SJSA1 (cell line): Measurements from ENCODE around the gene EFHC2. TPM values are rescaled to one million over a fixed set of nuclear protein-coding genes. Genes with fewer than 3 reads are reported as not detected.

Experiments used
- DNase-seq, 2 experiments: peaks; one replicate each; pipeline ENCODE4 v3.0.0-alpha.2; 2015 to 2020; ENCODE audit warnings: low spot score in 2 of 2, low read depth in 1 of 2
- H3K27ac ChIP-seq: fragments of 250-450 bp; sonication (Bioruptor Pico); 2 replicates; pipeline ENCODE4 v1.5.1; 2020; ENCODE audit warnings: mild to moderate bottlenecking, moderate library complexity
- H3K27me3 ChIP-seq: fragments of 250-450 bp; sonication (Bioruptor Pico); replicated peaks from 2 replicates; pipeline ENCODE4 v1.5.1; 2020; ENCODE audit warnings: mild to moderate bottlenecking, moderate library complexity
- H3K36me3 ChIP-seq: fragments of 250-450 bp; sonication (Bioruptor Pico); 2 replicates; pipeline ENCODE4 v1.5.1; 2020; ENCODE audit warnings: mild to moderate bottlenecking
- H3K4me1 ChIP-seq: fragments of 250-450 bp; sonication (Bioruptor Pico); replicated peaks from 2 replicates; pipeline ENCODE4 v1.6.1; 2021; ENCODE audit warnings: mild to moderate bottlenecking
- H3K4me3 ChIP-seq: fragments of 250-450 bp; sonication (Bioruptor Pico); 2 replicates; pipeline ENCODE4 v1.5.1; 2020; ENCODE audit warnings: mild to moderate bottlenecking
- H3K9me3 ChIP-seq: fragments of 250-450 bp; sonication (Bioruptor Pico); replicated peaks from 2 replicates; pipeline ENCODE4 v1.5.1; 2020; ENCODE audit warnings: mild to moderate bottlenecking
- total RNA-seq: library from RNA; depleted of rRNA; stranded (reverse); fragments of >200 nt; shearing (Covaris generic); gene quantifications from 2 replicates; pipeline ENCODE4 v1.2.3, GENCODE V29; 2014; rRNA removed

EFHC2 gene
- total RNA-seq, 1 experiment from 2014 or later = not detected

DNA sequence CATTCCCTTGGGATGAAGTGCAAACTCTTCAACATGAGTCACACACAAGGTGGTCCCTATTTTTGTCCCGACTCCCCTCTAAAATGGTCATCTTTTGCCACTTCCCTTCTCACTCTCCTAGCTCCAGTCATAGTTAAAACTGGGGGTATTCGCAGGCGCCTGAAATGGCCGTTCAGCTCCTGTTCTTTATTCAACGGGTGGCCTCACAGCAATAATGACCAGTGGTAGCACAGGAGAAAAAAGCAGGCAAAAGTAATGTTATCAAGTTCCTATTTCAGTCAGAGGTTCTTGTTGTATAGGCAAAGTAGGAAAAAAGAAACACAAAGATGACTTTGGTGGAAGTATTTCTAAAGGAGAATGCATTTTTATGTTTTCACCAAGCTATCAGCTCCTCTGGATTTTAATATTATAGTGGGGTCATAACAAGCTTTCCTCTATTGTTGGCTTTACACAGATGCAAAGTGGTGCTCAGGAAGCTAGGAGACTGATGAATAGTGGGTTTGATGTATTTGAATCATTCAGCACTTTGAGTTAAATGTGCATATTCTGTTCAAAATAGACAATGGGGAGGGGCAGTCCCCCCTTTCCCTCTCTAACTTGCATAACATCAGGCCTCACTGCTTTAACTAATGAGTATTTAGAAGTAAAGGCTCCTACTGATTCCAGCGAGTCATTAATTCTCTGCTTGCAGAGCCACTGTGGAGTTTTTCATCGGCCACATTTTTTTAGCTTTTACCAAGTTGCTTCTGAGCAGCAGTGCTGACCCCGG, 199.1 kb downstream of the EFHC2 start:
- no peak overlapping the region for H3K27ac ChIP-seq
- no peak overlapping the region for H3K4me3 ChIP-seq
- no peaks in the 10 kb centered on the region for H3K27me3 ChIP-seq
- H3K9me3 ChIP-seq = no peaks in the 10 kb centered on the region
- H3K4me1 ChIP-seq = no peaks in the 10 kb centered on the region
- no peaks in the 10 kb centered on the region for H3K36me3 ChIP-seq
- no peak for DNase-seq

DNA sequence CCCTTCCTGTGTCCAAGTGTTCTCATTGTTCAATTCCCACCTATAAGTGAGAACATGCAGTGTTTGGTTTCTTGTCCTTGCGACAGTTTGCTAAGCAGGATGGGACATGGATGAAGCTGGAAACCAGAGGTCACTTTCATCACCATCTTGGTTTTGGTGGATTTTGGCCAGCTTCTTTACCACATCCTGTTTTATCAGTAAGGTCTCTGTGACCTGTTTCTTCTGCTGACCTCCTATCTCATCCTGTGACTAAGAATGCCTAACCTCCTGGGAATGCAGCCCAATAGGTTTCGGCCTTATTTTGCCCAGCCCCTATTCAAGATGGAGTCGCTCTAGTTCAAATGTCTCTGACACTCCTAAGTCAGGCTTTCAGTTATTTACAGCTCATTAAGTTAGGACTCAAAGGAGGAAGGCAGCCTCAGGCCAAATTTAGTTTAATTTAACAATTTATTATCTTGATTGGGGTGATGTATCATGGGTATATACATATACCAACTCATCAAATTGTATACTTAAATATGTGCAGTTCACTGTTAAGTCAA, 200.3 kb downstream of the EFHC2 start:
- no peaks in the 10 kb centered on the region for H3K4me1 ChIP-seq
- no peak overlapping the region for H3K4me3 ChIP-seq
- no peaks in the 10 kb centered on the region for H3K27me3 ChIP-seq
- no peaks in the 10 kb centered on the region for H3K9me3 ChIP-seq
- no peak for DNase-seq
- no peak overlapping the region for H3K27ac ChIP-seq
- H3K36me3 ChIP-seq = no peaks in the 10 kb centered on the region

DNA sequence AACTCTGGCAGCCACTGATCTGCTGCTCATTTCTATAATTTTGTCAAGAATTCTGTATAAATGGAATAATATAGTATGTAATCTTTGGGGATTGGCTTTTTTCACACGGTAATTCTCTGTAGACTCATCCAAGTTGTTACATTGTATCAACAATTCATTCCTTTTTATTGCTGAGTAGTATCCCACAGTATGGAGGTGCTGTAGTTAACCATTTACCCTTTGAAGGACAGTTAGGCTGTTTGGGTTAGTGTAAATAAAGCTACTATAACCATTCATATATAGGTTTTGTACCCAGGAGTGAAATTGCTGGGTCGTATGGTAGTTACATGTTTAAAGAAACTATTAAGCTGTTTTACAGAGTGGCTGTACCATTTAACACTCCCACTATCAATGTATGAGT, 213.3 kb downstream of the EFHC2 start:
- no peak for DNase-seq
- Histone ChIP-seq H3K36me3 (no peaks in the 10 kb centered on the region), H3K4me1 (no peaks in the 10 kb centered on the region), H3K9me3 (no peaks in the 10 kb centered on the region), H3K27me3 (no peaks in the 10 kb centered on the region), H3K27ac (no peak overlapping the region), H3K4me3 (no peak overlapping the region)

- Histone ChIP-seq H3K27me3 (no peaks in the 10 kb centered on the region), H3K4me3 (no peak overlapping the region), H3K36me3 (no peaks in the 10 kb centered on the region), H3K4me1 (no peaks in the 10 kb centered on the region), H3K27ac (no peak overlapping the region), H3K9me3 (no peaks in the 10 kb centered on the region)
- DNase-seq = no peak
These were observed 230.1 kb downstream of the EFHC2 start for GRCh38 chrX:44113337-44113736.

DNA sequence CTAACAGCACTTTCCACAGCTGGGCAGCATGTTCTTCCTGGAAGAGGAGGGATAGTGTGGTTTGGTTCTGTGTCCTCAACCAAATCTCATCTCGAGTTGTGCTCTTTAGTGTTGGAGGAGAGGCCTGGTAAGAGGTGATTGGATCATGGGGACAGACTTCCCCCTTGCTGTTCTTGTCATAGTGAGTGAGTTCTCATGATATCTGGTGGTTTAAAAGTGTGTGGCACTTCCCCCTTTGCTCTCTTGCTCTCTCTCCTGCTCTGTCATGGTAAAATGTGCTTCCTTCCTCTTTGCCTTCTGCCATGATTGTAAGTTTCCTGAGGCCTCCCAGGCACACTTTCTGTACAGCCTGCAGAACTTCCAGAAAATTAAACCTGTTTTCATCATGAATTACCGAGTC, 236.6 kb downstream of the EFHC2 start:
- no peaks in the 10 kb centered on the region for H3K9me3 ChIP-seq
- DNase-seq = no peak
- no peaks in the 10 kb centered on the region for H3K4me1 ChIP-seq
- H3K27ac ChIP-seq = no peak overlapping the region
- no peak overlapping the region for H3K4me3 ChIP-seq
- no peaks in the 10 kb centered on the region for H3K36me3 ChIP-seq
- H3K27me3 ChIP-seq = no peaks in the 10 kb centered on the region

GRCh38 chrX:44105228-44105913, 238.1 kb downstream of the EFHC2 start:
- H3K27ac ChIP-seq = no peak overlapping the region
- no peaks in the 10 kb centered on the region for H3K9me3 ChIP-seq
- no peaks in the 10 kb centered on the region for H3K4me1 ChIP-seq
- H3K27me3 ChIP-seq = no peaks in the 10 kb centered on the region
- DNase-seq = no peak
- H3K36me3 ChIP-seq = no peaks in the 10 kb centered on the region
- H3K4me3 ChIP-seq = no peak overlapping the region

DNA sequence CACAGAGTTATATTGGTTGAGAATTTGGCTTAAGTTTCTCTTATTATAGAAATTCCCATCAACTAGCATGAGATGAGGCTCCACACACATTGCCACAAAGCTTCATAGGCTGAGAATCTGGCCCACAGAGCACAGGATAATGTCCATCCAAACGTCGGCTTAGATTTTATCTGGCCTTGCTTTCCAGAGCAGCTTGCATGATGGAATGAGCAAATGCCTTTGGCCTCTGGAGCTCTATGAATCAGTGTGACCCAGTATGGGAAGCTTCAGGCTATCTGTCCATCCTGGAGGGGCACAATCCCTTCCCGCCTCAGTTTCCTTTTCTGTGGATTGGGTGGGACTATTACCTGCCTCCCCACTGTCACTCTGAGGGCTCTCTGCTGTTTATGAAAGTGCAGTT, 238.8 kb downstream of the EFHC2 start:
- Histone ChIP-seq H3K27ac (no peak overlapping the region), H3K4me3 (no peak overlapping the region), H3K9me3 (no peaks in the 10 kb centered on the region), H3K36me3 (no peaks in the 10 kb centered on the region), H3K27me3 (no peaks in the 10 kb centered on the region), H3K4me1 (no peaks in the 10 kb centered on the region)
- no peak for DNase-seq

DNA sequence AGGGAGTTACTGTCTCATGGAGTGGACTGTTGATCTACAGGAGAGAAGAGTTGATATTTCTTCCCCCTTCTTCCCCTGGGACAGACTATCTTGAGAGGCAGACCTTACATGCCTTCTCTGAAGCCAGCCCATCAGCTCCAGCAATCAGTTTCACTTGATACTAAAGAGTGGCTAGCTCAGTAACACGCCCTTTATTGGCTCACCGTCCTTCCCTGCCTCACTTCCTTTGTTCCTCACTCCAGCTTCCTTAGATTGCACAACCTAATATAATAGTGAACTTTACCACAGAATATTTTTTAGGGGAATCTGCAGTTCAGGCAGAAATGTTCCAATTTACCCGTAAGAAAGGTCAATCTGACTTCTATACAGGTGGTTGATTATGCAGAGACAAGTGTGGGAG, 242.2 kb downstream of the EFHC2 start:
- Histone ChIP-seq H3K36me3 (no peaks in the 10 kb centered on the region), H3K27me3 (no peaks in the 10 kb centered on the region), H3K27ac (no peak overlapping the region), H3K4me3 (no peak overlapping the region), H3K9me3 (no peaks in the 10 kb centered on the region), H3K4me1 (no peaks in the 10 kb centered on the region)
- no peak for DNase-seq

DNA sequence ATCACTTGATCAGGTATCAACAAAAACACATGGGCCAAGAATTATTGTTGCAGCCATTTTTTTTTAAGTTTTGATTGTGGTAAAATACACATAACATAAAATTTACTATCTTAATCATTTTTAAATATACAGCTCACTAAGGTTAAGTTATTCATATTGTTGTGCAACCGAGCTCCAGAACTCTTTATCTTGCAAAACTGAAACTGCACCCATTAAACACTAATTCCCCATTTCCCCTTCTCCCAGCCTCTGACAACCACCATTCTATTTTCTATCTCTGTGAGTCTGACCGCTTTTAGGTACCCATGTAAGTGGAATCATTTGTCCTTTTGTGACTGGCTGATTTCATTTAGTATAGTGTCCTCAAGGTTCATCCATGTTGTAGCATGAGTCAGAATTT, 244.1 kb downstream of the EFHC2 start:
- no peak overlapping the region for H3K4me3 ChIP-seq
- H3K36me3 ChIP-seq = no peaks in the 10 kb centered on the region
- H3K4me1 ChIP-seq = no peaks in the 10 kb centered on the region
- H3K27ac ChIP-seq = no peak overlapping the region
- no peak for DNase-seq
- H3K27me3 ChIP-seq = no peaks in the 10 kb centered on the region
- no peaks in the 10 kb centered on the region for H3K9me3 ChIP-seq

Other genes with a start within 250 kb of the EFHC2 start
- gene FUNDC1, start 199.2 kb upstream of the EFHC2 start, total RNA-seq = 21.0 and 24.9 TPM in 2 replicates